Measurements from ENCODE around the gene STK32C.
"Not testable (repeated sequence)": the region's sequence is repeated elsewhere in the genome, so short reads cannot be mapped to it uniquely, and the experiment has no call there.

The STK32C gene

GRCh38 chr10:132337854-132338253, 30.1 kb upstream of the STK32C start:
- not testable (repeated sequence) for DNase-seq (ENCODE audit: low spot score)

GRCh38 chr10:132336919-132337407, 29.2 kb upstream of the STK32C start:
- DNase-seq (ENCODE audit: low spot score), result no peak

DNA sequence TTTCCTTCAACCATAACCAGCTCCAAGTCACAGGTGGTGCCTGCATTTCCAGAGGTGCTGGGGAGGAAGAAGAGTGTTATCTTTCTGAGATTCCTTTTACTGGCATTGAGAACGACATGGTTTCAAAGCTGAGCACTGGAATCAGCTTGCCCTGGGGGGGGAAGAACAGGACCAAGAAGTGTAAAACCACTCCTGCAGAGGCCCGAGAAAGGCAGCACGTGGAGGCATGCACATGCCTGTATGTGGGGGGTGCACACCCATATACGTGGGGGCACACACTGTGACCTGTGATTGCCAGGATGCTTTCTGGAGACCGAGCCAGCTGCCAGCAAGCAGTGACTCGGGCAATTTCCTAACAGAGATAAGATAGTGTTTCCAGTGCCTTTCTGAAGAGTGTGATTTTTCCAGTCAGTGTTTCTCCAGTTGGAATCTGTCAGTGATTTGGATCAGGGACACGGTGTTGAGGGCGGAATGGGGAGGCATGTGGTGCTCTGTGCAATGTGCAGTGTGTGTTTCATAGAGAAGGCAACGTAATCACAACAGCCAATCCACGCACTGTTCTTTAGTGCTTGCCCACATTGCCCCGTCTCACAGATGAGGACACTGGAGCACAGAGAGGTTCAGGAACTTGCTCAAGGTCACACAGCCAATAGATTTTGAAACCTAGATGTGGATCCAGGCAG, 28.5 kb upstream of the STK32C start:
- DNase-seq (ENCODE audit: low spot score), result no peak

- no peak for DNase-seq (ENCODE audit: low spot score)
These were observed 27.7 kb upstream of the STK32C start for GRCh38 chr10:132335189-132336063.

DNA sequence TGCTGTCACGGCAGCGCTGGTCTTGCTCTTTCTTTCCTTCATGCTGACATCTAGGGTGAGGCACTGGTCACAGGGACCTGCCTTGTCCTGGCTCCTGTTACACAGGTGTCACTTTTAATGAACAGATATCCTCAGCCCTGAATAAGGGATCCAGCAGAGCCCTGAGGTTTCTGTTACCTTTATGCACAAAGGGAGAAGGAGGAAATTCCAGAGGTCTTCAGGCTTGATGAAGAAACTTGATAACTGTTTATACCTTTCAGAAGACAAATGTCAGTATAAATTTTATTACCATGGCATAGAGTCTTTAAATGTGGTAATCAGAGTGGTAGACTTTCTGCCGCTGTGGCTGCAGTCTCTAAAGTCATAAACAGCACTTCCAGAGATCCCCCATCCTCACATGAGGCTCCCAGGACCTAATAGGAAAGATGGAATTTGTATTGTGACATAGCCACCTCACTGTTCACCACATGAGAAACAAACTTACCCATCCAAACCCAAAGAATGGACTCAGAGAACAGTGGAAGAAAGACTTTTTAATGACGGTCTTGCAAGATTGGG, 27.0 kb upstream of the STK32C start:
- DNase-seq (ENCODE audit: low spot score), result no peak

- DNase-seq (ENCODE audit: low spot score), result no peak
These were observed 25.6 kb upstream of the STK32C start for GRCh38 chr10:132333386-132333785.

- no peak for DNase-seq (ENCODE audit: low spot score)
These were observed 24.6 kb upstream of the STK32C start for GRCh38 chr10:132332433-132332754.

- DNase-seq (ENCODE audit: low spot score), result peak; percentile 100
These were observed 24.1 kb upstream of the STK32C start, which contains the start of gene LRRC27 for GRCh38 chr10:132331601-132332432. Gene LRRC27, plus strand, starts transcription at chr10:132332193. Its CDS starts 1,332 bp downstream, at chr10:132333525.

DNA sequence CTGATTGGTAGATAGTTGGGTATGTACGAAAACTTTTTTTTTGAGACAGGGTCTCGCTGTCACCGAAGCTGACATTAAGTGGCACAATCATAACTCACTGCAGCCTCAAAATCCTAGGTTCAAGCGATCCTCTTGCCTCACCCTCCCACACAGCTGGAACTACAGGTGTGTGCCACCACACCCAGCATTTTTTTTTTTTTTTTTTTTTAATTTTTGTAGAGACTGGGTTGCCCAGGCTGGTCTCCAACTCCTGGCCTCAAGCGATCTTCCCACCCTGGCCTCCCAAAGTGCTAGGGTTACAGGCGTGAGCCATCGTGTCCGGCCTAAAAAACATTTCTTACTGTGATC, 22.7 kb upstream of the STK32C start:
- DNase-seq (ENCODE audit: low spot score), result no peak

- no peak for DNase-seq (ENCODE audit: low spot score)
These were observed 22.1 kb upstream of the STK32C start for GRCh38 chr10:132329565-132330485.

DNA sequence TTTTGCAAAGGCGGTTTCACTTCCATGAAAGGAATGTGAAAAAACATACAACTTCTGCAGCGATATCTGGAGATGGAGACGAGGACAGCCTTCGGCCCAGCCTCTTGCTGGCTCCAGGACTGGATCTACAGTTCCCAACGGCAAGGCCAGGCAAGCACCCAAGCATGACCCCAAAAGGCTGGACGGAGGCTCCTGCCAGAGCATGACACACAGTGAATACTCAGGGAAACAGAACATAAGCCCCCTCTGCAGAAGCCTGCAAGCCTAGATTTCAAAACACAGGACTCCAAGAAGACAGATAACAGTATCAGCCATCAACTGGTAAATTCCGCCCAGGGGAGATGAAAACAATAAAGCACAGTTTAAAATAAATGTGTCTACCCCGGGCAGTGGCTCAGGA, 21.0 kb upstream of the STK32C start:
- no peak for DNase-seq (ENCODE audit: low spot score)

GRCh38 chr10:132328106-132328505, 20.4 kb upstream of the STK32C start:
- no peak for DNase-seq (ENCODE audit: low spot score)

GRCh38 chr10:132326925-132327324, 19.2 kb upstream of the STK32C start:
- DNase-seq (ENCODE audit: low spot score), result no peak

- DNase-seq (ENCODE audit: low spot score), result no peak
These were observed 18.7 kb upstream of the STK32C start for GRCh38 chr10:132326344-132326889.

- no peak for DNase-seq (ENCODE audit: low spot score)
These were observed 16.4 kb upstream of the STK32C start for GRCh38 chr10:132324186-132324585.

- no peak for DNase-seq (ENCODE audit: low spot score)
These were observed 14.9 kb upstream of the STK32C start for GRCh38 chr10:132322586-132323048.

- DNase-seq (ENCODE audit: low spot score), result no peak
These were observed 14.0 kb upstream of the STK32C start for GRCh38 chr10:132321726-132322125.

- DNase-seq (ENCODE audit: low spot score), result no peak
These were observed 13.1 kb upstream of the STK32C start for GRCh38 chr10:132320654-132321469.

GRCh38 chr10:132319853-132320653, 12.3 kb upstream of the STK32C start:
- peak; percentile 89 for DNase-seq (ENCODE audit: low spot score)
